AG04449 (cell line): ENCODE measurements around the gene DTNBP1.

ENCODE experiments used
- CTCF ChIA-PET: fragments of 350-600 bp; formaldehyde crosslinking; extraction: SDS; loops from one replicate; lab custom pipeline; 2021; ENCODE audit warnings: antibody characterized with exemption; lab: Yijun Ruan, JAX
- POLR2A ChIA-PET: fragments of 400-600, 350-600 bp; formaldehyde crosslinking; extraction: SDS; loops from one replicate; lab custom pipeline; 2020; ENCODE audit warnings: antibody characterized with exemption, inconsistent platforms; lab: Yijun Ruan, JAX
- DNase-seq: peaks from one replicate; pipeline ENCODE4 v3.0.0-alpha.2; 2010; ENCODE audit warnings: low read depth, low spot score
- H3K4me3 ChIP-seq: 2 replicates; pipeline ENCODE4 v1.5.1; 2011; ENCODE audit warnings: low read depth, mild to moderate bottlenecking, control low read depth, low read length
- CTCF ChIP-seq: IDR thresholded peaks from one replicate; pipeline ENCODE4 v1.5.1; 2011; ENCODE audit warnings: mild to moderate bottlenecking, moderate library complexity, low read length, control low read depth, inconsistent platforms; ENCODE audit not compliant: insufficient read depth; ENCODE audit errors: missing control alignments

DTNBP1 gene

GRCh38 chr6:15582499-15582898, 80.3 kb downstream of the DTNBP1 start:
- TF ChIP-seq CTCF: no peak
- no peak overlapping the region for H3K4me3 ChIP-seq
- ChIA-PET CTCF (no interaction called here), POLR2A (no interaction called here)
- no peak for DNase-seq

- POLR2A ChIA-PET: no interaction called here
- H3K4me3 ChIP-seq: no peak overlapping the region
- CTCF ChIA-PET: no interaction called here
- no peak for DNase-seq
- TF ChIP-seq CTCF: no peak
These were observed 81.1 kb downstream of the DTNBP1 start for GRCh38 chr6:15581751-15582150.

GRCh38 chr6:15580326-15580725, 82.5 kb downstream of the DTNBP1 start:
- POLR2A ChIA-PET: no interaction called here
- CTCF ChIA-PET: no interaction called here
- no peak for DNase-seq
- no peak for TF ChIP-seq CTCF
- no peak overlapping the region for H3K4me3 ChIP-seq

GRCh38 chr6:15578716-15579391, 84.0 kb downstream of the DTNBP1 start:
- DNase-seq: no peak
- H3K4me3 ChIP-seq: no peak overlapping the region
- no peak for TF ChIP-seq CTCF
- POLR2A ChIA-PET: no interaction called here
- CTCF ChIA-PET: no interaction called here

- POLR2A ChIA-PET: no interaction called here
- no peak for TF ChIP-seq CTCF
- no peak for DNase-seq
- CTCF ChIA-PET: no interaction called here
- no peak overlapping the region for H3K4me3 ChIP-seq
These were observed 85.2 kb downstream of the DTNBP1 start for GRCh38 chr6:15577550-15578171.

GRCh38 chr6:15577106-15577505, 85.7 kb downstream of the DTNBP1 start:
- DNase-seq: no peak
- TF ChIP-seq CTCF: no peak
- POLR2A ChIA-PET: no interaction called here
- H3K4me3 ChIP-seq: no peak overlapping the region
- CTCF ChIA-PET: no interaction called here
